Right lobe of liver (tissue), 6 donors: ENCODE data around the gene DOC2A. TPM values are rescaled to one million over a fixed set of nuclear protein-coding genes. Genes with fewer than 3 reads are reported as not detected.

Experiments used
- ATAC-seq, 4 donors: fragments of 200-7000 bp; cut with Tn5 transposase; one replicate each; pipeline ENCODE4 v1.9.1; 2020; ENCODE audit warnings: mild to moderate bottlenecking in 4 of 4, moderate library complexity in 4 of 4
- DNase-seq, 3 donors: peaks; one replicate each; pipeline ENCODE4 v3.0.0-alpha.2; 2020
- H3K27ac ChIP-seq, 3 donors: fragments of 200-600 bp; one replicate each; pipeline ENCODE4 v1.8.0; 2022
- H3K27me3 ChIP-seq, 2 donors: fragments of 200-600 bp; one replicate each; pipeline ENCODE4 v1.8.0; 2022
- H3K36me3 ChIP-seq, 4 donors: fragments of 200-600 bp; sonication (generic) in 1 of 4; one replicate each; pipeline versions ENCODE4 v1.5.1 to v1.8.0; 2017 to 2022; ENCODE audit warnings: control low read depth in 1 of 4
- H3K4me1 ChIP-seq, 4 donors: fragments of 200-600 bp; sonication (generic) in 1 of 4; one replicate each; pipeline versions ENCODE4 v1.5.1 to v1.8.0; 2017 to 2022; ENCODE audit warnings: control low read depth in 1 of 4
- H3K4me3 ChIP-seq, 3 donors: fragments of 200-600 bp; one replicate each; pipeline ENCODE4 v1.8.0; 2022
- H3K9me3 ChIP-seq, 4 donors: fragments of 200-600 bp; sonication (generic) in 1 of 4; one replicate each; pipeline versions ENCODE4 v1.5.1 to v1.8.0; 2017 to 2022; ENCODE audit warnings: control low read depth in 1 of 4
- CTCF ChIP-seq, 4 donors: fragments of 200-600 bp in 3 of 4; fragments of 450-650 bp in 1 of 4; IDR thresholded peaks; one replicate each; pipeline versions ENCODE4 v1.5.1 to v1.8.0; 2016 to 2022; ENCODE audit warnings: antibody characterized with exemption in 4 of 4, mild to moderate bottlenecking in 2 of 4
- POLR2A ChIP-seq: fragments of 450-650 bp; IDR thresholded peaks from one replicate; pipeline ENCODE4 v1.6.1; 2017; ENCODE audit warnings: antibody characterized with exemption, mild to moderate bottlenecking
- WGBS: methylation state at CpG from one replicate; pipeline ENCODE4 v1.1.6; 2018; ENCODE audit warnings: low coverage, low lambda C conversion rate; ENCODE audit not compliant: insufficient coverage; ENCODE audit errors: missing lambda C conversion rate; 5-methylcytosine and 5-hydroxymethylcytosine counted together
- intact Hi-C, 2 donors: fragments of 100-400 bp; cut with DNase I; formaldehyde crosslinking; loops; one replicate each; pipeline versions ENCODE4 v1.11.2 to v1.14.1; 2022
- total RNA-seq, 6 experiments: library from RNA; depleted of rRNA in 2 of 6; stranded (reverse); fragments of >200 nt in 2 of 6; fragmentation: NEBNext Ultra II Directional in 3 of 6; extraction: Animal tissue kit (Norgen Biotek cat#: 25700) in 3 of 6; gene quantifications; one replicate each; pipeline versions ENCODE4 v1.1.0 to v1.2.4, GENCODE V29; 2016 to 2023
- donor health status: DM: no; HTN: yes; CAD: no.
- donor health status: DM: no; HTN: no; CAD: no.
- donor health status: DM: no; HTN: no; CAD: no.
- donor health status: DM: no; HTN: yes; CAD: no.
- donor health status: DM: no; HTN: yes; CAD: no.

DOC2A gene
- total RNA-seq, 6 experiments from 2014 or later = 0.16 to 0.66 (median 0.33) TPM; not detected in 3

GRCh38 chr16:29982560-29983419, 28.0 kb downstream of the DOC2A start:
- ATAC-seq = no peak
- H3K27ac ChIP-seq = no peak overlapping the region
- no peaks in the 10 kb centered on the region for H3K27me3 ChIP-seq
- H3K4me3 ChIP-seq = no peak overlapping the region
- peaks cover 5 to 99% (median 49%) of the 10 kb centered on the region in 4 donors for H3K36me3 ChIP-seq
- intact Hi-C loops = no loop called here
- H3K4me1 ChIP-seq = no peaks in the 10 kb centered on the region
- H3K9me3 ChIP-seq = no peaks in the 10 kb centered on the region
- DNase-seq = peak in 1 of 3 donors; percentile 38
- WGBS = 86% methylated on average over 4 of the region's 24 CpGs
- TF ChIP-seq POLR2A = no peak
- TF ChIP-seq CTCF (IDR thresholded peaks at IDR 0.05) = no peak

DNA sequence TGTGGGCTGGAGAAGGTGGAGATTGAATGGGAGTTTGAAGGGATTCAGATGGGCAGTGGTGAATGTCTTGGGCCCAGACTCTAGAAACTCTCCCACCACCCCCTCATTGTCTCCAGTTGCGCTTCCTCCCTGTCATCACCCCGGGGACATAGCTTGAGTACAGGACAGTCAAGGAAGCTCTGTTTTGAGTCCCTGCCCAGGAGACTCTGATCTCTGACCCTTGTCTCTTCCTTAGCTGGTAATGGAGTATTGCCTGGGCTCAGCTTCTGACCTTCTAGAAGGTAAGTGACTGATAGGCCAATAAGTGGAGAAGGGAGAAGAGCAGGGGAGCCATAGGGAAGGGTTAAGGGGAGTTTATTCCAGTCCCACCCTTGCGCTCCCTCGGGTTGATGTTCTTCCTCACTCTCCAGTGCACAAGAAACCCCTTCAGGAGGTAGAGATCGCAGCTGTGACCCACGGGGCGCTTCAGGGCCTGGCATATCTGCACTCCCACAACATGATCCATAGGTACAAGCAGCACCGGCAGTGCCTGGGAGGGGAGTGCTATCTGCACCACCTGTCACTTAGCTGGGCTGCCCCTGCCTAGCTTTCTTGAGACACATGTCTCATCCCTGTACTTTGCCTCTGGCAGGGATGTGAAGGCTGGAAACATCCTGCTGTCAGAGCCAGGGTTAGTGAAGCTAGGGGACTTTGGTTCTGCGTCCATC, 32.1 kb downstream of the DOC2A start:
- no peaks in the 10 kb centered on the region for H3K27me3 ChIP-seq
- H3K4me3 ChIP-seq = no peak overlapping the region
- ATAC-seq (no peak), DNase-seq (no peak)
- 79% methylated on average over 2 of the region's 9 CpGs for WGBS
- TF ChIP-seq POLR2A (no peak), CTCF (IDR thresholded peaks at IDR 0.05) (no peak)
- peaks cover 5 to 61% (median 28%) of the 10 kb centered on the region in 4 donors for H3K36me3 ChIP-seq
- peaks cover 0 to 22% (median 10%) of the 10 kb centered on the region in 4 donors for H3K4me1 ChIP-seq
- H3K27ac ChIP-seq = no peak overlapping the region
- no peaks in the 10 kb centered on the region for H3K9me3 ChIP-seq
- intact Hi-C loops = no loop called here

DNA sequence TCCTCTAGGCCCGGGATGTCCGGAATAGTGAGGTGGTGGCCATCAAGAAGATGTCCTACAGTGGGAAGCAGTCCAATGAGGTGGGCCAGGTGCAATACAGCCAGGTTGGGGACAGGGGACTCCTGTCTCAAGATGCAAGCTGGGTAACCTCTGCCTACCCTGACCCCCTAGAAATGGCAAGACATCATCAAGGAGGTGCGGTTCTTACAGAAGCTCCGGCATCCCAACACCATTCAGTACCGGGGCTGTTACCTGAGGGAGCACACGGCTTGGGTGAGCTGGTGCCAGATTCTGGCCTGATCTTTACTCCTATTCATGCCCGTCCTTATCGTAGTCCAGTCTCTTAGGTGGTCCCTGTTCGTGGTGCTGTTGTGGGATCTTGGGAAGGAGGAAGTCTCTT, 32.7 kb downstream of the DOC2A start:
- Histone ChIP-seq H3K27ac (no peak overlapping the region), H3K36me3 (peaks cover 5 to 55% (median 26%) of the 10 kb centered on the region in 4 donors), H3K4me3 (no peak overlapping the region), H3K4me1 (peaks cover 0 to 22% (median 10%) of the 10 kb centered on the region in 4 donors), H3K9me3 (no peaks in the 10 kb centered on the region), H3K27me3 (no peaks in the 10 kb centered on the region)
- intact Hi-C loops = no loop called here
- no peak for TF ChIP-seq CTCF (IDR thresholded peaks at IDR 0.05)
- TF ChIP-seq POLR2A = no peak
- no peak for ATAC-seq
- 80% methylated on average over 3 of the region's 9 CpGs for WGBS
- DNase-seq = no peak

DNA sequence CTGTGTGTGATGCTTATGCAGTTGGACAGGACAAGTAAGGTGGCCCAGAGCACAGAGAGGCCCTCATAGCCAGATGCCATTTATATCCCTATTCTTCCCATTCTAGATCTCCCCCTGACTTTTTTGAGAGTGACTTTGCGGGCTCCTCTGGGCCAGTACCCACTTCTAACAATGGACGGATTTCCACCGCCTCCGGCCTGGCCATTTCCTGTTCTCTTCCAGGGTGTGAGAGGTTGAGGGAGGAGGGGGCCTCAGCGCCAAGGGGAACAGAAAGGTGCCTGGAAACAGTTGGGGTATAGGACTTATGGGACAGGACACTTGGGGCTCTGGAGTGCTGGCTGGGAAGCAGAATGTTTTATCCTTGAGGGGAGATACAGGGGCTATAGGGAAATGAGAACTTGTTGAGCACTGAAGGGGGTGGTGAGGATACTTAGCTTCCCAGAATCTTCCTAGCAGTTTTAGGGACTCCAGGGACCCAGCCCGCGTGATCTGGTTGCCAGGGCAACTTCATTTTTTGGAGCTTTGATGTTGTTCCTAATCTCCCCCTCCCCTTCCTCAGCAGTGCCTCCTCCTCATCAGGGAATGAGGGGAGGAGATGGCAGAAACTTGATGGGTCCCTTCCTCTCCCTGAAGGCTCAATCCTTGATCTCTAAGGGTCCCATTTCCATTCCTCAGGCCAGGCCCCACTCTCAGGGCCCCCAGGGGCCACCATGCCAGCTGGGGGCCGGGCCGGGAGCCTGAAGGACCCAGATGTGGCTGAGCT, 33.6 kb downstream of the DOC2A start:
- ATAC-seq (no peak), DNase-seq (no peak)
- intact Hi-C loops = no loop called here
- H3K27me3 ChIP-seq = no peaks in the 10 kb centered on the region
- peaks cover 0 to 22% (median 10%) of the 10 kb centered on the region in 4 donors for H3K4me1 ChIP-seq
- H3K4me3 ChIP-seq = no peak overlapping the region
- TF ChIP-seq CTCF (IDR thresholded peaks at IDR 0.05) (no peak), POLR2A (no peak)
- no peaks in the 10 kb centered on the region for H3K9me3 ChIP-seq
- 88% methylated on average over 5 of the region's 9 CpGs for WGBS
- H3K27ac ChIP-seq = peak overlapping the region in 1 of 3 donors; percentile 16
- peaks cover 5 to 46% (median 26%) of the 10 kb centered on the region in 4 donors for H3K36me3 ChIP-seq
